MM.1S (cell line): ENCODE measurements around the gene MYCT1.

Experiments used
- DNase-seq: peaks from one replicate; pipeline ENCODE4 v3.0.0-alpha.2; 2015
- H2AFZ ChIP-seq: fragments of 300-600 bp; sonication (generic); 2 replicates; pipeline ENCODE4 v1.6.0; 2016; ENCODE audit warnings: antibody characterized with exemption, low read length
- H3F3A ChIP-seq: fragments of 300-600 bp; sonication (generic); 2 replicates; pipeline ENCODE4 v1.6.1; 2016; ENCODE audit warnings: mild to moderate bottlenecking, antibody characterized with exemption, low read length, moderate library complexity, mixed read lengths; ENCODE audit not compliant: insufficient read depth
- H3K27ac ChIP-seq: fragments of 300-600 bp; sonication (generic); 2 replicates; pipeline ENCODE4 v1.5.1; 2016; ENCODE audit warnings: mild to moderate bottlenecking, low read length
- H3K27me3 ChIP-seq: fragments of 300-600 bp; sonication (generic); replicated peaks from 2 replicates; pipeline ENCODE4 v1.6.0; 2016; ENCODE audit warnings: low read length; ENCODE audit not compliant: insufficient read depth
- H3K36me3 ChIP-seq: fragments of 300-600 bp; sonication (generic); replicated peaks from 2 replicates; pipeline ENCODE4 v1.6.1; 2016; ENCODE audit warnings: mild to moderate bottlenecking, low read length, mixed read lengths; ENCODE audit not compliant: insufficient read depth
- H3K4me1 ChIP-seq: fragments of 300-600 bp; sonication (generic); 2 replicates; pipeline ENCODE4 v1.6.1; 2016; ENCODE audit warnings: low read length, mixed read lengths
- H3K4me2 ChIP-seq: fragments of 300-600 bp; sonication (generic); 2 replicates; pipeline ENCODE4 v1.6.0; 2016; ENCODE audit warnings: low read depth, low read length
- H3K4me3 ChIP-seq: fragments of 300-600 bp; sonication (generic); 2 replicates; pipeline ENCODE4 v1.5.1; 2016; ENCODE audit warnings: low read length, mixed read lengths
- H3K79me2 ChIP-seq: fragments of 300-600 bp; sonication (generic); 2 replicates; pipeline ENCODE4 v1.6.1; 2016; ENCODE audit warnings: mixed run types, low read length, mixed read lengths
- H3K9ac ChIP-seq: fragments of 300-600 bp; sonication (generic); 2 replicates; pipeline ENCODE4 v1.6.1; 2016; ENCODE audit warnings: low read length, mixed read lengths
- H3K9me2 ChIP-seq: fragments of 300-600 bp; sonication (generic); replicated peaks from 2 replicates; pipeline ENCODE4 v1.6.1; 2016; ENCODE audit warnings: mild to moderate bottlenecking, low read length, mixed read lengths; ENCODE audit not compliant: insufficient read depth
- H3K9me3 ChIP-seq: fragments of 300-600 bp; sonication (generic); replicated peaks from 2 replicates; pipeline ENCODE4 v1.6.1; 2016; ENCODE audit warnings: mild to moderate bottlenecking, low read length, mixed read lengths; ENCODE audit not compliant: insufficient read depth
- H4K20me1 ChIP-seq: fragments of 300-600 bp; sonication (generic); 2 replicates; pipeline ENCODE4 v1.6.1; 2016; ENCODE audit warnings: mild to moderate bottlenecking, low read length, moderate library complexity, mixed read lengths; ENCODE audit not compliant: insufficient read depth
- EZH2 ChIP-seq: fragments of 300-600 bp; sonication (generic); optimal IDR thresholded peaks from 2 replicates; pipeline ENCODE3; 2017; ENCODE audit warnings: low read depth, mild to moderate bottlenecking, antibody characterized with exemption, low read length, mixed read lengths
- EZH2phosphoT487 ChIP-seq: fragments of 300-600 bp; sonication (generic); IDR thresholded peaks from 2 replicates; pipeline ENCODE4 v1.6.1; 2018; ENCODE audit warnings: antibody characterized with exemption, low read length
- TF ChIP-seq, protein P1 (sequence below): fragments of 300-600 bp; sonication (generic); IDR thresholded peaks from 2 replicates; pipeline ENCODE4 v1.5.1; 2016; ENCODE audit warnings: antibody characterized with exemption, low read length, mixed read lengths

MYCT1 gene

DNA sequence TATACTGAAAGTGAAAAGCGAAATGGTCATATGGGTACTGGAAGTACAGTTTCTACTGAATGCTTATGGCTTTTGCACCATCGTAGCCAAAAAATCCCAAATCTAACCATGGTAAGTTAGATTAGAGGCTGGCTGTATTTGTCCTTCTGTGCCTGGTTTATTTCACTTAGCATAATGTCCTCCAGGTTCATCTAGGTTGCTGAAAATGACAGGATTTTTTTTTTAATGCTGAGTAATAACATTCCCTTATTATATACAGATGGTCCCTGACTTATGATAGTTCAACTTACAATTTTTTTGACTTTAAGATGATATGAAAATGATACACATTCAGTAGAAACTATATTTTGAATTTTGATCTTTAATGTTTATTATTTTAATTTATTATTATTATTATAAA lies 7.6 kb downstream of the MYCT1 start:
- DNase-seq: no peak
- no peak overlapping the region for H2AFZ ChIP-seq
- H3K79me2 ChIP-seq: no peaks in the 10 kb centered on the region
- H3F3A ChIP-seq: no peaks in the 10 kb centered on the region
- H3K9me2 ChIP-seq: no peaks in the 10 kb centered on the region
- H3K27me3 ChIP-seq: no peaks in the 10 kb centered on the region
- TF ChIP-seq, protein P1, sequence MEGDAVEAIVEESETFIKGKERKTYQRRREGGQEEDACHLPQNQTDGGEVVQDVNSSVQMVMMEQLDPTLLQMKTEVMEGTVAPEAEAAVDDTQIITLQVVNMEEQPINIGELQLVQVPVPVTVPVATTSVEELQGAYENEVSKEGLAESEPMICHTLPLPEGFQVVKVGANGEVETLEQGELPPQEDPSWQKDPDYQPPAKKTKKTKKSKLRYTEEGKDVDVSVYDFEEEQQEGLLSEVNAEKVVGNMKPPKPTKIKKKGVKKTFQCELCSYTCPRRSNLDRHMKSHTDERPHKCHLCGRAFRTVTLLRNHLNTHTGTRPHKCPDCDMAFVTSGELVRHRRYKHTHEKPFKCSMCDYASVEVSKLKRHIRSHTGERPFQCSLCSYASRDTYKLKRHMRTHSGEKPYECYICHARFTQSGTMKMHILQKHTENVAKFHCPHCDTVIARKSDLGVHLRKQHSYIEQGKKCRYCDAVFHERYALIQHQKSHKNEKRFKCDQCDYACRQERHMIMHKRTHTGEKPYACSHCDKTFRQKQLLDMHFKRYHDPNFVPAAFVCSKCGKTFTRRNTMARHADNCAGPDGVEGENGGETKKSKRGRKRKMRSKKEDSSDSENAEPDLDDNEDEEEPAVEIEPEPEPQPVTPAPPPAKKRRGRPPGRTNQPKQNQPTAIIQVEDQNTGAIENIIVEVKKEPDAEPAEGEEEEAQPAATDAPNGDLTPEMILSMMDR: no peak
- TF ChIP-seq EZH2: no peak
- TF ChIP-seq EZH2phosphoT487: no peak
- H3K4me2 ChIP-seq: no peak overlapping the region
- no peak overlapping the region for H3K27ac ChIP-seq
- no peaks in the 10 kb centered on the region for H3K4me1 ChIP-seq
- no peaks in the 10 kb centered on the region for H3K9me3 ChIP-seq
- H3K36me3 ChIP-seq: no peaks in the 10 kb centered on the region
- H3K4me3 ChIP-seq: no peak overlapping the region
- no peak overlapping the region for H3K9ac ChIP-seq
- H4K20me1 ChIP-seq: no peaks in the 10 kb centered on the region

DNA sequence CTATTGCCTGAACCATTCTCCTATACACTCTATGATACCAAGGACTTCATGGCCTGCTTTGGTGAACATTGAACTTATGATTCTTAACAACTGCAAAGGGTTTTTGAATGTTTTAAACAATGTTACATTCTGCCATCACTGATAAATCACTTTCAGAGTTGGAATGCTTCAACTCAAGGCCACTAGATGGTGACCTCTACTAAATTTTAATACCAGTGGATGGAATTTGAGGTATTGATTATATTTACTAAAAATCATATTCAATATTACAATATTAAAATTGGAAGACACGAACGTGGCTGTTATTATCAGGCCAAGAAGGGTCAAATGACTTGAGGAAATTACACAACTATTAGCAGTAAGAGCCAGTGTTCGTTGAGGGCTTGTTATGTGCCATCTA lies 18.6 kb downstream of the MYCT1 start:
- no peaks in the 10 kb centered on the region for H3K27me3 ChIP-seq
- H3K9me3 ChIP-seq: no peaks in the 10 kb centered on the region
- no peak overlapping the region for H3K27ac ChIP-seq
- H3K4me2 ChIP-seq: no peak overlapping the region
- H3K4me1 ChIP-seq: no peaks in the 10 kb centered on the region
- H3K79me2 ChIP-seq: no peaks in the 10 kb centered on the region
- H2AFZ ChIP-seq: no peak overlapping the region
- no peak for DNase-seq
- H3F3A ChIP-seq: no peaks in the 10 kb centered on the region
- H3K9ac ChIP-seq: no peak overlapping the region
- no peaks in the 10 kb centered on the region for H3K36me3 ChIP-seq
- TF ChIP-seq EZH2phosphoT487 (no peak), EZH2 (no peak)
- TF ChIP-seq, protein P1: no peak
- H4K20me1 ChIP-seq: no peaks in the 10 kb centered on the region
- no peaks in the 10 kb centered on the region for H3K9me2 ChIP-seq
- H3K4me3 ChIP-seq: no peak overlapping the region

DNA sequence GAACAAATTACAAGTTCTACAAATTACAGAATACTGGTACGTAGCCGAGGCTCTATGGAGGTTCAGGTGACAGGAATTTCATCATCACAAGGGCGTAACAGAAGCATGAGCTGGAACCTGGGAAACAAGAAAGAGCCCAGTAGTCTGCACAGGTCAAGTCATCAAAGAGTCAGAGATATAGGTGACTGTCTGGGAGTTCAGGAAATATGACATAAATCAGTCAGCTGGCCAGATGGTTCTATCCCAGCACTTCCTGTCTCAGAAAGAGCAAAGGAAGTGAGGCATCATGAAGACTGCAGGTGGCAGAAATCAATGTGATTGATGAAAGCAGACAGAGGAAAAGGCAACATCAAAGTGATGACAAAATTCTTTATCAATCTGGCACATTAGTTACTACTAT lies 23.3 kb downstream of the MYCT1 start:
- no peak overlapping the region for H3K27ac ChIP-seq
- no peak overlapping the region for H3K9ac ChIP-seq
- H3K36me3 ChIP-seq: no peaks in the 10 kb centered on the region
- H3K27me3 ChIP-seq: no peaks in the 10 kb centered on the region
- H3K4me1 ChIP-seq: no peaks in the 10 kb centered on the region
- H3K4me3 ChIP-seq: no peak overlapping the region
- no peak for DNase-seq
- no peak overlapping the region for H2AFZ ChIP-seq
- no peaks in the 10 kb centered on the region for H3F3A ChIP-seq
- H3K9me2 ChIP-seq: no peaks in the 10 kb centered on the region
- H4K20me1 ChIP-seq: no peaks in the 10 kb centered on the region
- H3K9me3 ChIP-seq: no peaks in the 10 kb centered on the region
- H3K79me2 ChIP-seq: no peaks in the 10 kb centered on the region
- TF ChIP-seq, protein P1: no peak
- TF ChIP-seq EZH2 (no peak), EZH2phosphoT487 (no peak)
- no peak overlapping the region for H3K4me2 ChIP-seq
